ENCODE results near the gene EPRS1.
"Not testable (repeated sequence)": the region's sequence is repeated elsewhere in the genome, so short reads cannot be mapped to it uniquely, and the experiment has no call there.

EPRS1 gene

GRCh38 chr1:220046052-220046930, at the start of gene EPRS1:
TSS of gene EPRS1 (minus strand) at chr1:220046505. CDS start at chr1:220046388, 117 bp downstream.
- peak; percentile 95 for DNase-seq

- peak; percentile 91 for DNase-seq
These were observed 48.0 kb upstream of the EPRS1 start, which contains the start of gene IARS2 for GRCh38 chr1:220094016-220094911. TSS of gene IARS2 (plus strand) at chr1:220094132. CDS start at chr1:220094217, 85 bp downstream.

GRCh38 chr1:220093361-220094015, 47.2 kb upstream of the EPRS1 start:
- no peak for DNase-seq

GRCh38 chr1:220092694-220093093, 46.4 kb upstream of the EPRS1 start:
- no peak for DNase-seq

- DNase-seq, result peak; percentile 96
These were observed 43.6 kb upstream of the EPRS1 start, which contains the start of gene BPNT1 for GRCh38 chr1:220089650-220090556. TSS of gene BPNT1 (minus strand) at chr1:220089788. CDS start at chr1:220079846, 9,942 bp downstream.

- DNase-seq, result not testable (repeated sequence)
These were observed 40.0 kb upstream of the EPRS1 start for GRCh38 chr1:220086261-220086686.

- no peak for DNase-seq
These were observed 38.2 kb upstream of the EPRS1 start for GRCh38 chr1:220084460-220084859.

- DNase-seq, result no peak
These were observed 31.6 kb upstream of the EPRS1 start for GRCh38 chr1:220077887-220078286.

GRCh38 chr1:220076861-220077762, 30.8 kb upstream of the EPRS1 start:
- DNase-seq, result no peak

- DNase-seq, result no peak
These were observed 21.2 kb upstream of the EPRS1 start for GRCh38 chr1:220067269-220068204.

GRCh38 chr1:220062629-220063028, 16.3 kb upstream of the EPRS1 start:
- DNase-seq, result no peak

- DNase-seq, result no peak
These were observed 14.6 kb upstream of the EPRS1 start for GRCh38 chr1:220060876-220061275.

GRCh38 chr1:220056374-220056773, 10.1 kb upstream of the EPRS1 start:
- no peak for DNase-seq

- no peak for DNase-seq
These were observed 801 bp downstream of the EPRS1 start for GRCh38 chr1:220045356-220046051.

- DNase-seq, result no peak
These were observed 1.5 kb downstream of the EPRS1 start for GRCh38 chr1:220044678-220045355.

GRCh38 chr1:220043646-220044045, 2.7 kb downstream of the EPRS1 start:
- no peak for DNase-seq

GRCh38 chr1:220040028-220040596, 6.2 kb downstream of the EPRS1 start:
- no peak for DNase-seq

- DNase-seq, result no peak
These were observed 7.7 kb downstream of the EPRS1 start for GRCh38 chr1:220038640-220039039.

Measured in stimulated activated CD4-positive, alpha-beta T cell treated with anti-CD3 and anti-CD28 coated beads, Interleukin-1b, Interleukin-23, amount 100 ng/mL, for 48 hours (primary cell).